Stimulated activated CD4-positive, alpha-beta T cell treated with anti-CD3 and anti-CD28 coated beads, Interleukin-4, amount 100 ng/mL, for 4 hours (primary cell): ENCODE measurements around the gene EPB41L3.
"Not testable (repeated sequence)": the region's sequence is repeated elsewhere in the genome, so short reads cannot be mapped to it uniquely, and the experiment has no call there.

Experiments used
- DNase-seq, 2 experiments: peaks; one replicate each; pipeline ENCODE4 v3.0.0-alpha.2; 2020

Gene EPB41L3

DNA sequence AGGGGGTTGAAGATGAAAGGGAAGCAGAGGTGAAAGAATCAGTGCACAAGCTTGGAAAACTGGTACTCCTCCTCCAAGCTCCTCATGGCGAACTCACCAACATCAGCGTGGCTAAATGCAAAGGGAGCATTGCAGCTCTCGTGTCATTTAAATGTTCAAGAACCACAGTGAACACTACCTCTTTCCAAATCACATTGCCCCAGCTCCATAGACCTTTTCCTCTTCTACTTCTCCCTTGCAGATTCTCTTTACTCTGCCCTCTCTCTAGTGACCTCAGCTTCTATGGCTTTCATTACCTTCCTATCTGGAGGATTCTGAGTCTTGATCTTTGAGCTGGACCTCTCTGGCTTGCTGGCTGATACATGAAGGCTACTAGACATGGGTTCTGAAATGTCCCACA lies 14.3 kb downstream of the EPB41L3 start:
- no peak for DNase-seq

DNA sequence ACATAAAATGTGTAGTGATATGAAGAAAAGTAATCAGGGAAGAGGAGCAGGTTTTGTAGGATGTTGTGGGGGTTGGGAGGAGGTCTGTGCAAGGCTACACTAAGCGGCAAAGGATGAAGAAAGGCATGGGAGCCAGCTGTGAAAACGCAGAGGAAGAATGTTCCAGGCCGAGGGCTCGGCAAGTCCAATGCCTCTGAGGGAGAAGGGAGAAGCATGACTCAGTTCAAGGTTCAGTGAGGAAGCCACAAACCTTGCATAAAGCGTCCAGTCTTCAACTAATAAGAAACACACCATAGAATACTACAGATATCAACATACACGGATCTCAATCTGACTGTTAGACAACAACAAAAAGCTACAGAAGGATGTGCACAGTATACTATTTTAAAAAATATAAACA lies 16.2 kb downstream of the EPB41L3 start:
- no peak for DNase-seq

DNA sequence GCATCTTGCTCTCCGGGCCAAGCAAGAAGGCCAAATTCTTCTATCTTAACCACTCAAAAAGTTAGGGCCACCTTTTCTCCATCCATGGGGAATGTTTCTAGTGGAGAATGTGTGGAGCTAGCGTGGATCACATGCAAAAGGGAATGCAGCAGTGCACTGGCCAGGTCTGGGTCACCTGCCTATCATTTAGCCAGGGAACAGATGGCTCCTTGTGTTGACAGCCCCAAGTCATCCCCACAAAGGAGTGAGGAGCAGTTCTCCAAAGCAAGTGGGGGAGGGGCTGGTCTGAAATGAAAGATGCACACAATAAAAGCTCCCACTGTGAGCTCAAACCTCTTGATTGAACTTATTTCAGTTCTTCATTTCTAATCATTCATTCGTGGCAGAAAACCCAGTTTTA lies 19.1 kb downstream of the EPB41L3 start:
- DNase-seq: no peak

DNA sequence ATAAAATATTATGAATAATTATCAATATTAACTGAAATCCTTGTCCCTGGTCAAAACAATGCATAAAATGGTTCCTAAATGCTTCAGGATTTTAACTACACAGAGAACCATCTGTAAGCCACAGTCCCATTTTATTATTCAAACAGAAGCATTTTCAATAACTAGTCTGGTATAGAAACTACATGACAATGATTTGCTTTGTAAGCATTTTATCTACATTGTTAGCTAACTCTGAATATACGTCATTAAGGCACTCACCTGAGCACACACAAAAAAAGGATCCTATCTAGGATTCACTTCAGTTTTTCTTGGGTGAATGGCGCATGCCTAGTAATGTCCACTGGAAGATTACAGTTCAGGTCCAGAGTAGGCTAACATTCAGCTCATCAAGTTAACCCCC lies 22.8 kb downstream of the EPB41L3 start:
- DNase-seq: no peak

DNA sequence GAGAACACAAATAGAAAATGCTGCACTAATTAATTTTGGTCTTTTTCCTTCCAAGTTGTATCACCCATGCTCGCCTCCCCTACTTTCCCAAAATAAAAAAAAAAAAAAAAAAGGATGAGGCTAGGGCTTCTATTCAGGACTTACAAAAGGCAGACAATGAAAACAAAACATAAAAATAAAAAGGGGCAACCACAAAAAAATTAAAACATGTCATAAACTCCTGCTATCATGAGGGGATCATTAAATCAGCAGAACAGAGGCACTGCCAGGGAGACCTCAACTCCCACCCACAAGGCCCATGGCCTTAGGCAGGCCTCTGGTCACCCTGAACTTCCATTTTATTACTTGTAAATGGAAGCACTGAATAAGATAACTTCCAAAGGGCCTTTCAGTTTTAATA lies 23.3 kb downstream of the EPB41L3 start:
- DNase-seq: no peak

DNA sequence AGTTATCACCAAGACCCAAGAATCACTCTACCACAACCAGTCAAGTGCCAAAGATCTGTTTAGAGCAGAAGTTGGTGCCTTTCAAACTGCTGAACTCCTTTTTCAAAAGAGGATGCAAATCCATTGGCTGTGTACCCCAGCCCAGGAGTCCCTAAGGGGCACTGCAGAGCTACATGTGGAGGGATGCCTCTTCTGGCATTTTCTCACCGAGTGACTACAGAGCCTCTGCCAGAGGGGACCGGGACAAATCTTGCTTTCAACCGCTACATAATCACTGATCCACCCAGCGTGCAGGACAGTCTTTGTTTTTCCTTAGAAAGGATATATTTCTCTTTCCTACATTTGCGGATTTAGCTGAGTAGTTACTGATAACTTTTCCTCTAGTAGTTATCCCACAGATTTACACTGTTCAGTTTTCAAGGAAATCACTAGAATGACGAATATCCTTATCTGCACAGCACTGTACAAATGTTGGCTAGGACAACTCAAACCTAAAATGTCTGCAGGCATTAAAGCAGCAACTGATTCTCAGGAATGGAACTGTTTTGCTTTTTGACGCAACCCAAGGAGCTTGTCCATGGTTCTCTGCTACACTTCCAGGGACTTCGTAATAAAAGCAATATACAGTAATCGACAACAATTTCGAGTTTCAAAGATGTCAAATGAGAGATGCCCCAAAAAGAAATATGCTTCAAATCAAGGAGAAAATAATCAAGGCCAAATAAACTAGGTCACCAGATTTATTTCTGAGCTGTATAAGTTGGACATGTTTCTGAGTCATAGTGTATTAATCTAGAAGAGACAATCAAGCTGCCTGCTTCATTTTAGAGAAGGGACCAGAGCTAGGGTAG lies 24.1 kb downstream of the EPB41L3 start:
- DNase-seq: no peak

DNA sequence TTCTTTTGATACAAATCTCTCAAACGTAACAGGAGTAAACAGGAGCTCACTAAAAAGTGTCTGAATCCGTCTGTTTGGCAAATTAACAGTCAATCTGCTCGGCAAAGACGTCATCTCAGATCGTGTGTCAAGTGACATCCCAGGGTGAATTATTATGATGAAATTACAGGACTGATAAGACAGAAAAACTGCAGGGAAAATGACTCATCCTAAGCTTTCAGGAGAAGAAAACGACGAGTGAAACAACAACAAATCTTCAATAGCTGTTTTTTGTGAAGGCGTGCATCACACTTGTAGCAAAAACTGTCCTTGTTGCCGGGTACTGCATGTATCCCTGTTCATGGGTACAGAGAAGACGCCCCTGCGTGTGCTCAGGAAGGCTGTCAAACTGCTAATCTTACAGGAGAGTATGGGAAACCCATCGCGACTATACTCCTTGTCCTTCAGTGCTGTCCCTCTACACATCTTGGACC lies 24.9 kb downstream of the EPB41L3 start:
- DNase-seq: no peak

DNA sequence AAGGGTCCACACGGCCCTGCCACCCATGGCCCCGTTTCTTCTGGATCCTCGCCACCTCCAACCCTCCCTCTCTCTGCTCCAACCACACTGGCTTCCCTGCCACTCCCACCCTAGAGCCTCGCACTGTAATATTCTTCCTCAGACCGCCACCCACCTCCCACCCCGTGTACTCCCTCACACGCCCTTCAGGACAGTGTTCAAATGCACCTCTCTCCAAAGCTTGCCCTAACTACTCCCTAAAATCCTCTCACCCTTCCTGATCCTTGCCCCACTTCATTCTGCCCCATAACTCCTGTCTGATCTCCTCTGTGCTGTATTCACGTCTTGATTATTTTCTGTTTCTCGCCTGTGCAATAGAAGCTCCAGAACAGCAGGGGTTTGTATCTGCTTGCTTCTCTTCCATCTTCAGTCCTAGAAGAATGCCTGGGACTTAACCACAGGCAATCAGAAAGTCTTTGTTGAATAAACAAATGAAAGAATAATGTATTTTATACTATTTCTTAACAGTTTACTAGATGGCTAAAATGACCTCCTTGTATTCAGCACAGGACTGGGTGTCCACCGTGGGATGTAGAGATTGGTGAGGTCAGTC lies 25.5 kb downstream of the EPB41L3 start:
- no peak for DNase-seq

DNA sequence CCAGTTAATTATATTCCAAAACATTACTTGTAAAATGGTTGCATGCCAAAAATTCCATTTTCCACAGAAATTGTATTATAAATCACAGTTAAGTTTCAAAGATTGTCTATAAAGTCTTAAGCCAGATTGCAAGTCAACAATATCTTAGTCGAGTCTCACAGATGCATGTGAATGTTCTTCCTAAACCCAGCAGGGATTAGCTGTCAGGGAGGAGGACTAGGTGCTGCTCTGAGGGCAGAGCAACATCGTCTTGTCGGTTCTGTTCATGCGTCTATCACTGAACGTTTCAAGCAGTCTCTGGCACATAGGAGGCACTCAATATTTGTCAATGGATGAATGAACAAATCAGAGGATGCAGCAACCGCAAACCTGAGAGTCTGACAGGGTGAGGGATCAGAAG lies 27.0 kb downstream of the EPB41L3 start:
- no peak for DNase-seq

DNA sequence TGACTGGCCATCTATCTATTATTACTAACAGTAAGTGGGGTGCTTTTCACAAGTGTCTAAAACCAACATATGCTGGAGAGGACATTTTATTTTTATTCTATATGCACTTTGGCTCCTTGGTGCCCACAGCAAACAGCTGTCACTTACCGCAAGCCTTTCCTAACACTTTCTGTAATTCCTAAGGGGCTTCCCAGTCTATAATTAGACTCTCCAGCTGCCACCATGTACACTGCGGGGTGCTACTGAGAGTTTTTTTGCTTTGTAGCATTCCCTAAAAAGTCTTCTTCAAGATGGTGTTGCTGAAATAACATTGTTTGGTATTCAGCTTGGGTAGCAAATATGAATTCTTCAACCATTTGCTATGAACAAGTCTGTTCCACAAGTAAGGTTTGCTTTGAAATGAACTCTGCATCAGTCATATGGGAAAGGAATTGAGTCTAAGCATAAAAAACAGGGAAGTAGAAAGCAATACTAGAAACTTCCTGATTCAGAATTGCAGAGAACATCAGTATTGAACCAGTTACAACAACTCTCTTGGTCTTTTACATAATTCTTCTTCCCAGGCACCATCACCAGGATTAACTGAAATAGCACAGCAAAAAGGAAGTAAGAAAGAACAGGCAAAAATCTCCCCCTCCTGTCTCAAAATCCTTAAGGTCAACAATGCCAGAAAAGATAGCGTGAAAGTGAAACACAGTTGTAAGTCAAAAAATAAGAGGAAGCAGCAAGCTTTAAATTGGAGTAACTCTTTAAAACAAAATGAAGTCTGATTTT lies 28.6 kb downstream of the EPB41L3 start:
- no peak for DNase-seq

DNA sequence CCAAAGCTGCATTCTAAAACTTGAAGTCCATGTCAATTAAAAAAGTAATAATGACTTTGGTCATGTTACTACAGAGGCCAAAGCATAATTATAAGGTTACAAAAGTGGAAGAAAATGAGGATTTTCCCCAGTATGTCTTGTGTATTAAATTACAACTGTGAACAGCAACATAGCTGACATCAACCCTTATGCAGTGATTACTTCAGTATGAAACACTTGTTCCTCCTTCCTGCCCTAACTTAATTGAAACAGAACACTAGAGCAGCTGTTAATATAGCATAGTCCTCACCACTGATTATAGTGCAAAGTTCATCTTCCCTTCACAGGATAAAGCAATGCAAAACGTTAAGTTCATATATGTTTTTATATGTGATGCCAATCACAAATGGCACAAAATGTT lies 29.9 kb downstream of the EPB41L3 start:
- no peak for DNase-seq

DNA sequence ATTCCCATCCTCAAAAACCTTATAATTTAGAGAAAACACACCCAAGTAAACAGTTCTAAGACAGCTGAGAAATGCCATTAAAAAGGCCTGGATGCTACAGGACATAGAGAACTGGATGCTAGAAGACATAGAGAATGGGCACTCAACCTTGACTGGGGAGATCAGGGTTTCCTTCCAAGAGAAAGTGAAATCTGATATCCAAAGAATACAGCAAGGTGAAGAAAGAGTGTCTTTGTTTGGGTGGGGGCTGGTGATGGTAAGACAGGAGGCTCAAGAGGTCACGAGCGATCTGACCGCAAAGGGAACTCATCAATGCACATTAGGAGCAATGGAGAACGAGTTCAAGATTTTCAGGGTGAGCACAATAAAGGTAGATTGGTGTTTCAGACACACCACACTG lies 31.6 kb downstream of the EPB41L3 start:
- no peak for DNase-seq

DNA sequence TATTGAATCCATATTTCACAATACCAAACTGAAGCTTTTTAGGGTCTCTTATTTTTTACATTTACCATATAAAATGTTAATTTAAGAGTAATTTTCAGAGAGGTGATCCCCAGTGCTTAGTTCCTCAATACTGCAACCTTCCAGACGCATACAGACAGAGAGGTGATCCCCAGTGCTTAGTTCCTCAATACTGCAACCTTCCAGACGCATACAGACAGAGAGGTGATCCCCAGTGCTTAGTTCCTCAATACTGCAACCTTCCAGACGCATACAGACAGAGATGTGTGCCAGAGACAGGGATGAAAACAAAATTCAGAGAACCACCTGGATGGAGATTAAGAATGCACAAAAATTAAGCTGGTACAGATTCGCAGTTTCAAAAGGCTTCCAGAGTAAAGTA lies 32.3 kb downstream of the EPB41L3 start:
- not testable (repeated sequence) for DNase-seq

DNA sequence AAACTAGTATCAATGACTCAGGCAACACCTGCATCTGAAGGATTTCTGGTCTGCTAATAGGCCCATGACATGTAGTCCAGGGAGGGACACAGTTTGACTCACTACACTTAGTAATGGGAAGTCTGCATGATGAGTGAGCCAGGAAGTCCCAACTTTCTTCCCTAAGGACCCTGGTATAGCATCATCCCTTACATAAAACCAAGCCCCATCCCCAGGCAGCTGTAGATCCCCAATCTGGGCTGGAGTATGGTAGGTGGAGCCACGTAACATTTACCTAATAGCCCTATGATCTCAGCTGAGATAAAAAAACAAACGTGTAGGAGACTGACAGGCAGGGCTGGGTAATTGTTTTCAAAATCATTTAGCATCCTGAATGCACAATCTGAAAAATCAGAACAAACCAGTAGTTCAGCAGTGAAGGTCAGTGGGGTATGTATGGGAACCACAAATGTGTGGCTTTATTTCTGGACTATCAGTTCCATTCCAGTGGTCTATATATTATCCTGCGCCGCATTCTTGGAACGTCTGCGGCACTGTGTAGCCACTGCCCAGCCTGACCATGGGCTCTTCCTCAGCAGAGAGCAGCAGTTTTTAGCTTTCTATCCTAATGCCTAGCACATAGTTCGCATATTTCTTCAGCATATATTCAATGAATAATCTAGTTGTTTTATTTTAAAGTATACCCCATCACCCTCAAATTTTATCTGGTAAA lies 33.5 kb downstream of the EPB41L3 start:
- no peak for DNase-seq

DNA sequence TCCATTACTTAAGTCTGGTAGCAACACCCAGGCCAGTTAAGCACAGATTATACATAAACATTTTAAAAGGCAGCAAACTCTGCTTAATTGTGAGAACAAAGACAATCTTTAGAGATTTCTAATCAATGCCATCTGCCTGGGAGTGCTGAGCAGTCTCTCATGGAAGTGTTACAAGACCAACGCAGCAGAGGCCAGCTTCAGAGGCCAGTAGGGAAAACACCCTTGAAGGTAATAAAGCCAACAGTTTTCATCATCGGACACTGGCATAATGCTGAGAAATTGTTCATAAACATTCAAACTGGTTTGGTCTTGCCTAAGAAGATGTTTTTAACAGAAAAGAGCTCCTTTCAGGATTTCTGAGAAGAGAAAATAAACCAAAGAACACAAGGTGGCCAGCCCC lies 35.0 kb downstream of the EPB41L3 start:
- no peak for DNase-seq

DNA sequence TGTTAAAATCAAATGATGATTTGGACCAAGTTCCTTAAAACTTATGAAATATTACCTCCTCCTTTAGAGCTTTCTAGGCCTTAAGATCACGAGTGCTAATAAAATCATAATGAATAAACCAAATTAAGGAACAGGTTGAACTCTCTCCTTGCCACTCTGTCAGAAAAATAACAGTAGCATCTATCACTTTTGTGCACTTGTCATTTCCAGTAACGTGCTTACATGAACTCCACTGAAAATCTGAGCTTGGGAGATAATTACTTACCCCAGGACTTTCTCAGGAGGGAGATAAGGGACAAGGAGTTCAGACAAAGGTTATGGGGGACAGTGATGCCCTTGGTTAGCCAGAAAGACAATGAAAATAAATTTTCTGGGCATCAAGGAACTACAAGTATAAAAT lies 36.0 kb downstream of the EPB41L3 start:
- no peak for DNase-seq

DNA sequence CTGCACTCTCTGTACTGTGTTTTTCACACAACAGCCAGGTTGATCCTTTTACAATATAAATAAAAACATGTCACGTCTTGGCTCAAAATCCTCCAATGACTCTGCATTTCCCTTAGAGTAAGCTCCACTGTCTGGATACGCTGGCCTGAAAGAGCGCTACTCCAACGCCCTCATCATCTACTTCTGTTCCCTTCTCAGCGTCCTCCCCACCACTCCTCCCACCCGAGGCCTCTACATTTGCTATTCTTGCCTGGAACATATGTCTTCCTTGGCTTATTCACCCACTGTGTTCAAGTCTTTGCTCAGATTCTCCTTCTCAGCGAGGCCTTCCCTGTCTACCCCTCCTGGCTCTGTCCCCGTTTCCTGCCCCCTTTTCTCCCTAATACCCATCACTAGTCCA lies 37.6 kb downstream of the EPB41L3 start:
- DNase-seq: no peak

DNA sequence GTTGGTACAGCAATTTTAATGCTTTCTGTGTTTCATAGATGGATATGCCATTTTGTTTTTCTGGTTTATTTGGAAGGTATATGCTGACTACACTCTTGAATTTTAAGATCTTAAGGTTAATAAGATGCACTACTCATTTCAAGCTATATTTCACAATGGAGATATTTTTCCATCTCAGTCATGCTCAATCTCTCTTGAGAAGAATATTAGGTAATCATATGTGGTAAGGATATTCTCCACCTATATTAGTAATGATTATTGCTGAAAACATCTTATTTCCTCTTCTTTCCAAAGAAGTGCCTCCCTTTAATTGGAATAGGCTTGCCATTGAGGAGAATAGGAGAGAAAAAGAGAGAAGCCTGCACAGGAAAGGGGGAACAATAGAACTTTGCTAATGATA lies 40.1 kb downstream of the EPB41L3 start:
- DNase-seq: no peak

DNA sequence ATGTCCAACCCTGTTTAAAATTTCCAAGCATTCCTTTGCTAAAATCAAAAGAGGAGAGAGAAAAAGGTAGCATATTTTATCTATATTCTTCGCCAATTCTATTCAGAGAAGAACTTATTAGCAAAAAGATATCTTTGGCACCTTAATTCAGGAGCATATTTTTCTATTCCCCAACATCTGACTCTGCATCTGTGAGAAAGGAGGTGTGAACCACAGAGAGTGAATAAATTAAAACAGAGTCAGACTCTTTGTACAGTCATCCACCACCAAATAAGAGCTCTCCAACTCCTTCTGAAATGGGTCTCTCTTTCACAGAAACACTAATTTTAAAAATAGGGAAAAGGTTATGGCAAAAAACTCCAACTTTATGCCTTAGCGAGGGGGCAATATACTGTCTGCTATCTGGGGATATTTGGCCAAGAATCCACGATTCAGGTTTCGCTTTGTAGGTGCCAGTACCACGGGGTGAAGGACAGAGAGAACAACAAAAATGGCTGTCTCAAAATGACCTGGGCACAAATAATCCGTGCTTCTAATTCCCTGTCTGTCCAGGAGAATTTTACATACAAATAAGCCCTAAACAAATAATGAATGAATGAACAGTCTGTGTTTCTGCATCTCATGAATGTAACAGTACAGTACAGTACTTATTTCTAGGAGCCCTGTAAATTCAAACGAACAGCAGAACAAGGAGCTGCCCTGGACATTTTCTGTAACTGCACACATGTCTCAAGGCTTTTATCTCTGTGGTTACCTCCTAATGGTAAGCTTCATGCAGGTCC lies 43.4 kb downstream of the EPB41L3 start:
- no peak for DNase-seq

DNA sequence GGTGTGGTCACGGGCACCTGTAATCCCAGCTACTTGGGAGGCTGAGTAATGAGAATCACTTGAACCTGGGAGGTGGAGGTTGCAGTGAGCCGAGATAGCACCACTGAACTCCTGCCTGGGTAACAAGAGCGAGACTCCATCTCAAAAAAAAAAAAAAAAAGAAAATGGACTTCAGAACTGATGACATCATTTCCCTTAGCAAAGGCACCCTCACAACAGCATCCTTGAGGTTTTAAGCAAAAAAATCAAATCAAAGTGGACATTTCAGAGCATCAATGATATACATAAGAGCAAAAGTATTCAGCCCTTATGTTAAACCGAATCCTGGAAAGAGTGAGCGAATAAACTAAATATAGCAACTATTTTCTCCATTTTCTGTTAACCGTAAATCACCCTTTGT lies 45.3 kb downstream of the EPB41L3 start:
- no peak for DNase-seq

DNA sequence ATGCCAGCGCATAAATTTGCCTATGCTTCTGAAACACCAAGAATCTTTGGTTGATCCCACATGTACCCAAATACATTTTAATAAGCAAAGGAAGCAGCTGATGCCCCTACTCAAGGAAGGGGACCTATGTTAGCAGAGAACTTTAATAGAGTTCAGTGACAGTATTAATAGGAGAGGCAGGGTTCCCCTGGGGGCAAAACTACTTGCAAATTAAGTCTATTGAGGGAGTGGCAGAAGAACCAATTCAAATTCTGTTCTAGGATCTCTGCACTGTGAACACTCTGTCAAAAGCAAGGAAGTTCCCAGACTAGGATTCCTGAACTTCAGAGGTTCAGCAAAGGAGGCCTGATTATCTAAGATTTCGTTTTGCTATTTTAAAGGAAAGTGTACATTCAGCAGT lies 47.5 kb downstream of the EPB41L3 start:
- no peak for DNase-seq

DNA sequence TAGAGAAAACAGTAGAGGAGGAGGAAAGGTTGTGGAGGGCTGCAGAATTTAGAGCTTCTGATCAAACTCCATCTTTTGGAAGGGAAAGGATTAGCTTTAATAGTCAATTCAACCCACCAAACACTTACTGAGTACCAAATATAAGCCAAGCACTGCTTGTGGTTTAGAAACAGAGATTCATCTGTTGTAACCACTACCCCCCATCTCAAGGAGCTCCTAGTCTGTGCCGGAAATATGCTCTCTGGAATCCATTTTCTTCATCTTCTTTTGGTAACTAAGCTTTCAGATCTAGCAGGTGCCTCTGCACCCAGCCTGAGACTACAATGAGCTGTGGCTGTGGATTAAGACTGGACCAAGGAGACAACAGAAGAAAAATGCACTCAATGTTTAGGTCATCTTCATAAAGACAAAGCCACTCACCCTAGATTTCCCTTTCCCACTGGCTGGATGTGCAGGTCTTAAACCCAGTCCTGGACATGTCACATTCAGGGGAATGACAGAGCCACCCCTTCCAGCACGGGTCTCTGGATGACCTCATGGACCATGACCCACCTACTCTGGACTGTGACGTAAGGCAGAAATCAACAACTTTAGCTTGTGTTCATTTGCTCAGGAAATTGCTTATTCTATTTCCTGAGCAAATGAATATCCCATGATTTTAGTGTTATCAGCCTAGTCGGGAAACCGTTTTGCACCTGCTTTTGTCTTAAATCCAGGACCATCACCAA lies 52.9 kb downstream of the EPB41L3 start:
- no peak for DNase-seq
